ENCODE data around the gene ELMO1.

The ELMO1 gene

DNA sequence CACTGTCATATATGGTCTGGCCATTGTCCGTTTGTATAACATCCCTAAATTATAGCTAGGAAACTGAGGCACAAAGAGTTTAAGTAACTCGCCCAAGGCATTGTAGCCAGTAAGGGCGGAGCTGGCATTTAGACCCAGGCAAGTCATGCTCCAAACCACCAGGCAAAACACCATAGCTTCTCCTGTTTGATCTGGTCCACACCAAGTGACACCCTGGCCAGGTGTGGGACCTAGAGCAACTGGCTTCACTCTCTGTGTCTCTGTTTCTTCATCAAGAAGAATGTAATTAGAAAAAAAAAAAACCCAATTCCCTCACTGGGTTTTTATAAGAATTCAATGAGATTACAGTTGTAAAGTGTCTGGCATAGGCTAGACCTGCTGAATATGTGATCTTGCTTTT lies 639.2 kb downstream of the ELMO1 start:
- no peak for DNase-seq (ENCODE audit: extremely low spot score)
- TF ChIP-seq, protein P1, sequence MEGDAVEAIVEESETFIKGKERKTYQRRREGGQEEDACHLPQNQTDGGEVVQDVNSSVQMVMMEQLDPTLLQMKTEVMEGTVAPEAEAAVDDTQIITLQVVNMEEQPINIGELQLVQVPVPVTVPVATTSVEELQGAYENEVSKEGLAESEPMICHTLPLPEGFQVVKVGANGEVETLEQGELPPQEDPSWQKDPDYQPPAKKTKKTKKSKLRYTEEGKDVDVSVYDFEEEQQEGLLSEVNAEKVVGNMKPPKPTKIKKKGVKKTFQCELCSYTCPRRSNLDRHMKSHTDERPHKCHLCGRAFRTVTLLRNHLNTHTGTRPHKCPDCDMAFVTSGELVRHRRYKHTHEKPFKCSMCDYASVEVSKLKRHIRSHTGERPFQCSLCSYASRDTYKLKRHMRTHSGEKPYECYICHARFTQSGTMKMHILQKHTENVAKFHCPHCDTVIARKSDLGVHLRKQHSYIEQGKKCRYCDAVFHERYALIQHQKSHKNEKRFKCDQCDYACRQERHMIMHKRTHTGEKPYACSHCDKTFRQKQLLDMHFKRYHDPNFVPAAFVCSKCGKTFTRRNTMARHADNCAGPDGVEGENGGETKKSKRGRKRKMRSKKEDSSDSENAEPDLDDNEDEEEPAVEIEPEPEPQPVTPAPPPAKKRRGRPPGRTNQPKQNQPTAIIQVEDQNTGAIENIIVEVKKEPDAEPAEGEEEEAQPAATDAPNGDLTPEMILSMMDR (IDR thresholded peaks at IDR 0.05; ENCODE audit: control extremely low read depth, extremely low read depth, low read depth, missing control alignments), result no peak
- POLR2A ChIA-PET, result no interaction called here
- CTCF ChIA-PET, result no interaction called here

DNA sequence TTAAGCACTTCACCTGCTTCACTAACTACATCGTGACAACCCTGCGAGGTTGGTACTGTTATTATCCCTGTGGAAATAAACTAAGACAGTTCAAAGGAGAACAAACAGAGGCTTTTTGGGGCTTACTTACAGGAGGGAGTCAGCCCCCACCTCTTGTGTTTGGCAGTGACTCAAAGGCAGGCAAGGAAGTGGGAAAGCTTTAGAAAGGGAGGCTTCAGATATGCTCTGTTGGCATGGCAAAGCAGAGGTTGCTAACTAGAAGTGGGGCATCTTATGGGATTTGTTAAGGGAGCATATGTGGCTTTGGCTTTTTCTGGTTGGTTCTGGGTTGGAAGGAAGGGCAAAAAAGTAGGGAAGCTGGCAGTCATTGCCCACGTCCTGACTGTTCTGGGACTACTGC lies 639.6 kb downstream of the ELMO1 start:
- POLR2A ChIA-PET, result no interaction called here

DNA sequence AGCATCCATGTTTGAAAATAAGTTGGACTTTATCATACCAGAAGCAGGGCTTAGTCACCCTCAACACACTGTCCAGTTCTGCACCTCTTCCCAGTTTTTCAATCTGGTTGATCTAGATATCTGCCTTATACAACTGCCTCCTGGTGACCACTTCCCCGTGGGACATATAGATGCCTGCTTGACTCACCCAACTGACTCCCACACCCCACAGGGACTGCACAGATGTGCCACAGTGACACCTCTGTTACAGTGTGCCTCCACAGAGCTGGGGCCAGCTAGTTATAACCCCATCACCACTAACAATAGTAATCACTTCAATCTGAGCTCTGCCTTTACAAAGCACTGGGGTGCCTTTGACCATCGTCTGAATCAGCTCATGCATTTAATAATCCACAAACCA lies 641.8 kb downstream of the ELMO1 start:
- ChIA-PET POLR2A (no interaction called here), CTCF (interaction anchor here (1.0 to 2.9 kb wide), 2 partner anchors 20 to 27 kb away, joined by 4 to 7 read pairs; no protein-coding TSS in a partner anchor)
- no peak for DNase-seq (ENCODE audit: extremely low spot score)
- TF ChIP-seq, protein P1 (IDR thresholded peaks at IDR 0.05; ENCODE audit: control extremely low read depth, extremely low read depth, low read depth, missing control alignments), result no peak

More for the DNA sequence above, 639.6 kb downstream of the ELMO1 start:
- CTCF ChIA-PET, result no interaction called here
- DNase-seq (ENCODE audit: extremely low spot score), result no peak
- TF ChIP-seq, protein P1 (IDR thresholded peaks at IDR 0.05; ENCODE audit: control extremely low read depth, extremely low read depth, low read depth, missing control alignments), result no peak
